ENCODE data around the gene SMC5.
"Not testable (repeated sequence)": the region's sequence is repeated elsewhere in the genome, so short reads cannot be mapped to it uniquely, and the experiment has no call there.

The SMC5 gene

DNA sequence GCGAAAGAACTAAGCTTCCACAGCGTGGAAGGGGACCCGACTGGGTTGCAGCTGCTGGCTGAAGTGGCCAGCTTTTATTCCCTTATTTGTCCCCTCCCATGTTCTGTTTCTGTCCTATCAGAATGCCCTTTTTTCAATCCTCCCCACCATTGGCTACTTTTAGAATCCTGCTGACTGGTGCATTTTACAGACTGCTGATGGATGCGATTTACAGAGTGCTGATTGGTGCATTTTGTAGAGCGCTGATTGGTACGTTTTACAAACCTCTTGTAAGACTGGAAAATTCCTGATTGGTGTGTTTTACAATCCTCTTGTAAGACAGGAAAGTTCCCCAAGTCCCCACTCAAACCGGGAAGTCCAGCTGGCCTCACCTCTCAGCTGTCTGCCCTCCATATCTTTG is 105.0 kb downstream of the SMC5 start:
- DNase-seq (ENCODE audit: low read depth) = no peak

DNA sequence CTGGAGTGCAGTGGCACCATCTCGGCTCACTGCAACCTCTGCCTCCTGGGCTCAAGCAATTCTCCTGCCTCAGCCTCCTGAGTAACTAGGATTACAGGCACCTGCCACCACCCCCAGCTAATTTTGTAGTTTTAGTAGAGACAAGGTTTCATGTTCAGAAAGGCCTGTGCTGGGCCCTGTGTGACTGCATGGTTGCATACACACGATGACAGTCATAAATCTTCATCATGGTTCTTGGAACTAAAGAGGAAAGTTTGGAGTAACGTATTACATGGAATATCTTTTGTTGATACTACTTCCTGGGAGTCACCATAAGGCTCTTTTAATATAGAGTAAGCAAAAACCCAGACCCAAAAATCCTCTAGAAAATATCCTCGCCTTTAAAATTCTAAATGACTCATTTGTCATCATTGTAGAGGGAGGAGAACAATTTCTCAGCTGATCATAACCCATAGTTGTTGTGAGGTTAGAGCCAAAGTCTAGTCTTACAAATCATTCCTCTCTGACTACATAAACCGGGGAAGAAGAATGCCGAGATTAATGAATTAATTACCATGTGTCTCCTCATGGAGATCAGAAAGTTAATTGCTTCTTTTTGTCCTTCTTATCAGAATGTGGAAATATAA is 108.6 kb downstream of the SMC5 start:
- DNase-seq (ENCODE audit: low read depth) = no peak

DNA sequence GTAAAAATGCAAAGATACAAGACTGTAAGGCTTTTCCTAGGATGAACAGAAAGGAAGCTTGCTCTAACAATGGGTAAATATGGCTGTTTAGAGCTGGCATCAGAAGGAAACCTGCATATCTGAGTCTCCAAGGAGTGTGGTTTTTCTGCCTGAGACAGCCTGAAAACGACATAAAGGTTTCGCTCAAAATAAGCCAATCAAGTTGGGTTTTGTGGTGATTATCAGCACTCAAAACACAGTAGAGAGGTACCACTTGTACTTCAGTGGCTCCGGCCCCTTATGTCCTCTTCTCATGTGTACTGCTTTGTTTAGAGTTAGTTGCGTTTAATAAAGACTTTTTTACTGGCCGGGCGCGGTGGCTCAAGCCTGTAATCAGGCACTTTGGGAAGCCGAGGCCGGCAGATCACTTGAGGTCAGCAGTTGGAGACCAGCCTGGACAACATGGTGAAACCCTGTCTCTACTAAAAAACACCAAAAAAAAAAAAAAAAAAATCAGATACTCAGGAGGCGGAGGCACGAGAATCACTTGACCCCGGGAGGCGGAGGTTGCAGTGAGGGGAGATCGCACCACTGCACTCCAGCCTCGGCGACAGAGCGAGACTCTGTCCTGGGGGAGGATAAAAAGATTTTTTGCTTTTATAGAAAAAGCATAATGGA is 116.3 kb downstream of the SMC5 start:
- no peak for DNase-seq (ENCODE audit: low read depth)

DNA sequence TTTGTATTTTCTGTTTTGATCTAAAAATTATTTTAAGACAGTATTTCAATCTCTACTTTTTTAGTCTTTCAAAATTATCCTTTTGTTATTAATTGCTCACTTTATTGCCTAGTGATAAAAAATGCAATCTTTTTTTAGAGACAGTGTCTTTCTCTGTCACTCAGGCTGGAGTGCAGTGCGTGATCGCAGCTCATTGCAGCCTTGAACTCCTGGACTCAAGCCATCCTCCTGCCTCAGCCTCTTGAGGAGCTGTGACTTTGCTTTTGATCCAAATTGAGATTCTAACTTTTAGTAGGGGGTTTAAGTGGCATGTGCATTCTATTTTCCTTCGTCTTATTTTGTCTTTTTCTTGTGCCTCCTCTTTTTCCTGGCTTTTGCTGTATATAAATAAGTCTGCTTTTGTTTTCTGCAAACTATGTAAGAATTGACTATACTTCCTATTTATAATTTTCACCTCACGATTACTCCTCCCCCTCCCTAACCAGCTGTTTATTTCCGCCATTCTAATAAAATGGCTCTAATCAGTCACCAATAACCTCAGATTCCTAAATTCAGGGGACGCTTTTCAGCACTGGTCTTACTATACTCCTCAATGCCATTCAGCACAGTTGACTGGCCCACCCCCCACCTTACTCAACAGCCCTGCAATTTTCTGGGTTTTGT is 123.4 kb downstream of the SMC5 start:
- DNase-seq (ENCODE audit: low read depth) = no peak

DNA sequence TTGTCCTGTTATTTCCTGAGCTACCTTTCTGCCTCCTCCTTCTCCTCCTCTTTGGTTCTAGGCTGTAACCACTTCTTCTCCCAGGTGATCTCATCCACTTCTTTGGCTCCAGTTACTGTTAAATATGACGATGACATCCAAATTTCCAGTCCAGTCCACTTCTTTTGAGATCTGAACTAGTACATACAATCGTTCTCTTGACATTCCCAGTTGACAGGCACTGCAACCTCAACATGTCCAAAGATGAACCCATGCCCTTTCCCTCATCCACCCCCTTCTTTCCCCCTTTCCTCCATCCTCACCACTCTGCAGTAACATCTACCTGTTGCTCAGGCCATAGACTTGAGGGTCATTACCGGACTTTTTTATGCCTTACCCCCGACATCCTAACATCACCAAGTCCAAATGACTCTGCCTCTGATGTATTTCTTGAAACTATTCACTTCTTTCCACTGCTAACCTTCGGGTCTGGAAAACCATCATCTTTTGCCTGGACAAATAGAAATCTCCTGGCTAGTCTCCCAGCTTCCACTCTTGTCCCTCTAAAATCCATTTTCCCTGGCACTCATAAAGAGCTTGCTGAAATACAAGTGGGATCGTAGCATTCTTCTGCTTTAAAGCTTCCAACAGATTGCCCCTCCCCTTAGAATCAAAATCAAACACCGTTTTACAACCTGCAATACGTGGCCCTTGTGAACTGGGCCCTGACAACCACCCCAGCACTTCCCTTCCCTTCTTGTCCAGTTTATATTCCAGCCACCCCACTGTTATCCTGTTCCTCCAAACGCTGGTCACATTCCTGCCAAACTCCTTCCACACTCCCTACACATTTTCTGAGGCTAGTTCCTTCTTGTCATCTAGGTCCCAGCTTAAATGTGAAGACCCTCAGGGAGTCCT is 124.2 kb downstream of the SMC5 start:
- no peak for DNase-seq (ENCODE audit: low read depth)

DNA sequence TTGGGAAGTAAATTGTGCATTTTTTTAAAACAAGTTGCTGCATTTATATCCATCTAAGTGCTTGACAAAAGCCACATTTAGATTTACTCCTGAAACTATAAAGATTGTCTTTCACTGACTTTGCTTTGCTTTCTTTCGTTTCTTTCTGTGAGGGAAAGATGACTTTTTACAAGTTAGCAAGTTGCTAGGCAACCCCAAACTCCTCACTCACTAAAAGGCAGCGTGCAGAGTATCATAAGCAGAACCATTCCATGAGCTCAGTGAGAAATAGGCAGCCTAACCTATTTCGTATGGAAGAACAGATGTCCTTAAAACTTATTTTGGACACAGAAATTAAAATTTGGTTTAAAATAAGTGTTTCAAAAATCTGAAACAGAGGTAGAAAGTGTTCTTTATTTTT is 126.6 kb downstream of the SMC5 start:
- DNase-seq (ENCODE audit: low read depth) = no peak

DNA sequence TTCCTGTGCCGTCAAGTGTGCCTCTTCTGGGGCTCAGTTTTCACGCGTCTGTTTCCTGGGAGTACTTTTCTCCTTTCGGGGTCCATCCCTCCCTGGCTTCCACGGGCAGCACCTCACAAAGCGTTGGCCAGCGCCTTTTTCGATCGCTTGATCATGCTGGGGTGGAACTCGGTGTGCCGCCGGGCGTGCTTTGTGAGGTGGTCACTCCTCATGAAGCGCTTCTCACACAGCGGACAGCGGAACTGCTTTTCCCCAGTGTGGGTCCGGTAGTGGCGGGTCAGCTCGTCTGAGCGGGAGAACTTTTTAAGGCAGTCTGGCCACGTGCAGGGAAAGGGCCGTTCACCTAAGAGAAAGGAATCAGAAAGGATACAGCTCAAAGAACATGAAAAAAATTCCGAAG is 128.9 kb downstream of the SMC5 start:
- DNase-seq (ENCODE audit: low read depth) = no peak

DNA sequence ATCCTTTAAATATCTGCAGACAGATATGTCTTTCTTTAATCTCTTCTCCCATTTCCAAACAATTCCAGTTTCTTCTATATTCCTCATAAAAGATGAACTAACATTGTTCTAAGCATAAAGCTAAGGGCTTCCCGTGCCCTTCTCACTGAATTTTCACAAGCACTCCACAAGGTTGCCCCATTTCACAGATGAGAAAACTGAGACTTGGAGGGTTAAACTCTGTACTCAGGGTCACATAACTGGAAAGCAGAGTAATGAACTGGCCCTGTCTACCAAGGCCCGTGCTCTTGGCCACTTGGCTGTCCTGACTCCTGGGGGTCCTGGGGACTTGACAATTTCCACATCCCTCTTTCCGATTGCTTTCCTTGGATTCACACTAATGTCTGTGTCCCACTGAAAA is 130.4 kb downstream of the SMC5 start:
- no peak for DNase-seq (ENCODE audit: low read depth)

DNA sequence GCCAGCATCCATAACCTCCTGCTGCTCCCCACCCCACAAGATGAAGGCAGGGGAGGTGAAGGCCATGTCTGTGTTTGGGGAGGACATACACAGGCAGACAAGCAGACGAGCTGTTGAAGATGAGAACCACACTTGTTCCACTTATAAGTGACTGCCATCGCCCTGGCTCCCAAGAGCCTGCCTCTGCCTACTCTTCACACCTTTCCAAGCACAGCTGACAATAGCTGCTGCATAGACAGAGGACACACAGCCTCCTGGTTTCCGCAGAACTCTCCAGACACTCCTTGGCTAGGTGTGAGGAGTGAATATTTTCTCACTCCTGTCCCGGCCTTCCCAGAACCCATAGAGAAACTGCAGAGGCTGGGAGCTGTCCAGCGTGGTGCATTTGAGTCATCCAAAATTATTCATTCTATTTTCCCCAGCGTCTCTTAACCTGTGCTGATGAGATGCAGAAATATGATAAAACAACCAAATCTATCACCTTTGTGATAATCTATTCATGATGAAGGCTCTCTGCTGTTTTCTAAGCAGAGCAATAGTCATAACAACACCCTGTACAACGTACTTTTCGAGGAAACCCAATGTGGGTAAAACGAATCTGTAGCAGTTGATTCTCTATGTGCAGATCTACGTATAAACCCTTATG is 131.0 kb downstream of the SMC5 start:
- DNase-seq (ENCODE audit: low read depth) = no peak

DNA sequence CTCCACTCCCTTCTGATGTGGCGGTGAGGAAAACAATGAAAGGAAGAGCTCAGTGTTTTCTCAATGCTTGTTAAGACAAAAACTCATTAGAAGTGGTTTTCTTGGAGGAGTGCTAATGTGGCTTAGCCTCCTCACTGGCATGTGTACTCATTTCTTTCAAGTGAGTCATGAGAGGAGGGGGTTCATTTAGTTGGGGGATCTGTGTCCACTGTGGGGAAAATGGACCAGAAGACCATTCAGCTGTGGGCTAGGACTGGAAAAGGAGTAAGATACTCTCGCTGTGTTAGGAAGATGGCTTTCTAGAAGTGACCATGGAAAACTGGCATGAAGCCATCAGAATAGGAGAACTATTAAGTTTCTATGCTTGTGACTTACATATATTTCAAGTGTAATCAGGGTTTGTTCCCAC is 132.2 kb downstream of the SMC5 start:
- DNase-seq (ENCODE audit: low read depth) = no peak

DNA sequence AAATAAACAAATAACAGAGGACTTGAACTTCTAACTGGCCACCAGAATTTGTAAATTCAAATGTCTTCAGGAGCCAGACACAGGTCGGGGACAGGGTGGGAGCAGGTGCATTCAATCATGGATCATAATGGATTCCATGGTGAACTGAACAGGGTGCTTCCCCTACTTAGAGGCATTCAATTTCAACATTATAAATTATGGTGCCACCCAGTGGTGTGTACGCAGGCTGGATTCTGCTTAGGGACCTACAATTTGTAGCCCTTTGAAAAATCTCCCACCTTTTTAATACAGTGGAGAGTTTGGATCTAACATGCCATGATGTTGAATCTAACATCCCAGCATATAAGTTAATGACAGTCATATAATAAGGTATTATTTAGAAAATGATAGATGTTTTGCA is 133.4 kb downstream of the SMC5 start:
- no peak for DNase-seq (ENCODE audit: low read depth)

DNA sequence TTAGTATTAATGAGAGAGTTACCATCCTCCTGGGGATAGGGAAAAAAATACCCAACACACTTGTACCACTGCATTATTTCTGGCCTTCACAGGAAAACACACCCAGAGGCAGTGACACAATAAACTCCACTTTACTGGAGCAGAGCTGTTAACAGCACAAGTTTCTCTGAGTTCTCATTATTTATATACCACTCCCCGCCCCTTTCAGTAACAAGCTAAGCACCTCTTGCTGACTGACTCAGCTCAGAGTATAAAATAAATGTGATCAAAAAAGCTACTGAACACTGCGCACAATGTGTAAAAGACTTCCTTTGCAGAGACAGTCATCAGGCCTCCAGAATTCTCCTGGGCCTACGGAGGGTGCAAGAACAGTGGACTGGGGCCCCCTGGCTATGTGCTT is 134.1 kb downstream of the SMC5 start:
- DNase-seq (ENCODE audit: low read depth) = no peak

DNA sequence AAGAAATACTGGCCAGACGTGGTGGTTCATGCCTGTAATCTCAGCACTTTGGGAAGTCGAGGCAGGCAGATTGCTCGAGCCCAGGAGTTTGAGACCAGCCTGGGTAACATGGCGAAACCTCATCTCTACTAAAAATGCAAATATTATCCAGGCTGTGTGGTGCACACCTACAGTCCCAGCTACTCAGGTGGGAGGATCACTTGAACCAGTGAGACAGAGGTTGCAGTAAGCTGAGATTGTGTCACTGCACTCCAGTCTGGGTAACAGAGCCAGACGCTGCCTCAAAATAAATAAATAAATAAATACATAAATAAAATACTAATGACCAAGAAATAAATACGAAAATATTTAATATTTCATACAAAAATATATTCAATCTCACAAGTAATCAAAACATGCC is 136.9 kb downstream of the SMC5 start:
- DNase-seq (ENCODE audit: low read depth) = no peak

DNA sequence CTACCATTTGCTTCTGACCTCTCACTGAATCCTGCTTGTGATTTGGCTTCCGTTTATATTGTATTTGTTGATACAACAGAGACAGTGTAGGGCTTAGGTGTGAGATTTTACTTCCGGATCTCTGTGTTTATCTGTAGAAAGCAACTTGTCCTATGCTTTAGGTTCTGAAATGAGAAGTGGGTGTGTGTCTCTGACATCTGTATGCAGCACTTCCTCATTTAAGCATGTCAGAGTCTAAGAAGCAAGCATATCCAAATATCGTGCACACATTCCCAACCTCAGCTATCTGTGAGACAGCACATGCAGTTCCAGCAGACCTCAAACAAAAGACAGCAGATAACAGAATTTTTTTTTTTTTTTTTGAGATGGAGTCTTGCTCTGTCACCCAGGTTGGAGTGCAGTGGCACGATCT is 139.4 kb downstream of the SMC5 start:
- DNase-seq (ENCODE audit: low read depth) = no peak

DNA sequence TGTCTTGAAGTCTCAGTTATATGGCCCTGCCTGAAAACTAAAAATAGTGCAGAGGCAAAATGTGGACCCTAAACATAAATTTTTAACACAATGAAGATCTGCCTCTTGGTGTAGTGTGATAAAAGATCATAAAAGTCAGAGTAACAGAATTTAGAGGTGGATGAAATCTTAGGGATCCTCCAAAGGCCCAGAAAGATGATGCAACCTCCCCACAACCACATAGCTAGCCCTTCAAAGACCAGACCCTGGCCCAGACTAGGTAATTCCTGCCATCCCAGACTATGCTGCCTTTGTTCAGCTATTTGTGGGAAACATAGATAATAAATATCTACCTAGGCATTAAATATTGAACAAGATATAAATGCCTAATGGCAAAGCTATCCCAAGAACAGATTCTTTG is 140.4 kb downstream of the SMC5 start:
- DNase-seq (ENCODE audit: low read depth) = no peak

DNA sequence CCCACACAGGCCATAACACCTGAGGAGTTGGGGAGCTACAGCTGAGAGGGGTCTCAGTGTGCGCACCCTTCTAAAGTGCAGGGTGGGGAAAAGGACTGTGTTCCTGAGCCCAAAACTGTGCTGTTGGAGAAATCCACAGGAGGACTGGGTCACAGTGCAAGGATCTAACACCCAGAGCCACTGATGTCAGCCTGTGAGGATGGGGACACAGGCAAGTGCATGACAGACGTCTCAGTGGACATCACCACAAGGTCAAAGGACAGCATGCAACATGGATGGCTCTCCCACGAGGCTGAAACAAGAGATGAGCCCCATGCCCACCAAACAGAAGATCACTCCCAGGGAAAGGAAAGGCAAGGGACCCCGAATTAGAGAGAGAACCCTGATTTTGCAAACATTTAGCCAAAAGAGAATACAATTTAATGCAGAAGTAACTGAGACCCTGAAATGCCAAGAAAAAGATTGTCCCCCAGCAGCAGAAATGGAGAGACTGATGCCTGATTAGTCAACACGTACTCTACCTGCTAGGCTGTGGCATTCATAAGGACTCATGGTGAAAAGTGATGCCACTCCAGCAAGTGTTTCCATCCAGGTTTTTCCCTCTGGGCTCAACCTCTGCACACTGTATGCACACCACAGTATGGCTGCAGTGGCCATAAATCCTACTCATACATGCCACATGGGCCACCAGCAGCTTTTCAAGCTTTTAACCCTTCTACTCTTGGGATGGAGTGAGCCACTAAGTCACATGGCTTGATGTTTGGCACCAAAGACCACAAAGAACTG is 141.5 kb downstream of the SMC5 start:
- DNase-seq (ENCODE audit: low read depth) = no peak

DNA sequence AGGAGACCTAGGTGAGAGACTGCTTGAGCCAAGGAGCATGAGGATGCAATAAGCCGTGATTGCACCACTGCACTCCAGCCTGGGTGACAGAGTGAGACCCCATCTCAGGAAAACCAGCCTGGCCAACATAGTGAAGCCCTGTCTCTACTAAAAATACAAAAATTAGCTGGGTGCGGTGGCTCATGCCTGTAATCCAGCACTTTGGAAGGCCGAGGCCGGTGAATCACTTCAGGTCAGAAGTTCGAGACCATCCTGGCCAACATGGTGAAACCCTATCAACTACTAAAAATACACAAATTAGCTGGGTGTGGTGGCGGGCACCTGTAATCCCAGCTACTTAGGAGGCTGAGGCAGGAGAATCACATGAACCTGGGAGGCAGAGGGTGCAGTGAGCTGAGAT is 142.5 kb downstream of the SMC5 start:
- DNase-seq (ENCODE audit: low read depth) = not testable (repeated sequence)

DNA sequence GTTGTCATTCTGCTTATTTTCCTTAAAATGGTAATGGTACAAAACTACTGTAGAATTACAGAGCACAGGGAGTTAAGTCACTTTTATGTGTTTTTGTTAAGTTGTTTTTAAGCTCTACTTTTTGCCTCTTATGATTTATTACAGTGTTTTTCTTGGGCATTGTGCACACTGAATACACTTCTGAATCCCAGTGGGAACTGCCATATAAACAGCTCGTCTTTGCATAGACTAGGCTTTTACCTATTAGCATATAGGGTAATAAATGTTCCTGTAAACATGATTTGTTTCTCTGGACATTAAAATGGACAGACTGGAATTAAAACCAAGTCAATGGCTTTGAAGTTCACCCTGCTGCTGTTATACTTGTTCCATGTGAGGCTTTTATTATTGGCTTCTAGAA is 143.4 kb downstream of the SMC5 start:
- no peak for DNase-seq (ENCODE audit: low read depth)

DNA sequence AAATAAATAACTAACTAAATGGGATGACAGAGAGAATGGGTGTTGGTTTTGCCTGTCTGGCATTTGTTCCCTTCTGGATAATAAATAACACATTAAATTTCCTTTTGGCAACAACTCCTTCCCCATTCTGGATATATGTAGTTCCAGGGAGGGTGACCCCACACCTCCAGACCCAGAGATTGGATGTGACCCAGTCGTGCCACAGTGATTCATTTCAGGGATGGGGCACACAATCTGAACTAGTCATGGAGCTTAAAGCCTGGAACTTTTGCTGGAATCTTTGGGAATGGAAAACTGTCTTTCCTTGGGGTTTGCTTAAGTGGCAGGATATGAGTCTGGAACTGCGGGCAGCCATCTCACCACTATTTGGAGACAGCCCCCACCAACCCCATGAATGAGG is 144.4 kb downstream of the SMC5 start:
- no peak for DNase-seq (ENCODE audit: low read depth)

DNA sequence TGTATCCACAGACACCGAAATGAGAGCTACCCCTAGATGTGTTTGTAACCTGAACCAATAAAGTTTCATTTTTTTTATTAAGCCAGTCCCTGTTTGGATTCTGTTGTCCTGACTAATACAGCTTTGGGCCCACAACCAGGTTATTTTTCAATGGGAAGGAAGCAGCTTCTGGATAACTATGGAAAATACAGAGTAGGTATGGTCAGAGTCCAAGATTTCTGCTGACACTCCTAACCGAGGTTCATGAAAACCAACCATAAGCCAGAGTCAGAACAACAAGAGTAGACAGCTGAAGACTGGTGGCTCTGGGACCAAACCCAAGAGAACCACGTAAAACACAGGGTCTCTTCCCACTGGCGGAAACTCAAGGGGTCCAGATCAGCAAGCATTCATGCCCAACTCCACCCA is 144.8 kb downstream of the SMC5 start:
- no peak for DNase-seq (ENCODE audit: low read depth)

DNA sequence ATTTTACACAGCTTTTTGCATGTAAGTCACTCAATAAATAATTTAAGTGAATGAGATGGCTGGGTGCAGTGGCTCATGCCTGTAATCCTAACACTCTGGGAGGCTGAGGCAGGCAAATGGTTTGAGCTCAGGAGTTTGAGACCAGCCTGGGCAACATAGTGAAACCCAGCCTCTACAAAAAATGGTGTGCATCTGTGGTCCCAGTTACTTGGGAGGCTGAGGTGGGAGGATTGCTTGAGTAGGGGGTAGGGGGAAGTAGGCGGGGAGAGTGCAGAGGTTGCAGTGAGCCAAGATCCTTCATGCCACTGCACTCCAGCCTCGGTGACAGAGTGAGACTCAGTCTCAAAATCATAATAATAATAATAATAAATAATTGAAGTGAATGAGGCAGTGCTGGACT is 145.5 kb downstream of the SMC5 start:
- DNase-seq (ENCODE audit: low read depth) = no peak
